ENCODE measurements around the gene LRFN2. TPM values are rescaled to one million over a fixed set of nuclear protein-coding genes. Genes with fewer than 3 reads are reported as not detected.

The LRFN2 gene
- total and polyA plus RNA-seq, 2 experiments from 2014 or later = 0.29 to 2.5 TPM

- Histone ChIP-seq H4K20me1 (replicated peaks; ENCODE audit: insufficient read depth) (no peaks in the 10 kb centered on the region), H3K9me2 (ENCODE audit: insufficient read depth) (no peaks in the 10 kb centered on the region; the same call in 1 of the 2 replicates), H3K4me1 (ENCODE audit: insufficient read depth) (no peaks in the 10 kb centered on the region), H3K27me3 (ENCODE audit: insufficient read depth) (no peaks in the 10 kb centered on the region), H3K36me3 (ENCODE audit: insufficient read depth) (no peaks in the 10 kb centered on the region), H3K4me3 (no peak overlapping the region), H2AFZ (no peak overlapping the region), H3F3A (replicated peaks; ENCODE audit: low read depth) (no peaks in the 10 kb centered on the region), H3K27ac (ENCODE audit: low read depth) (no peak overlapping the region), H3K79me2 (replicated peaks; ENCODE audit: insufficient read depth) (no peaks in the 10 kb centered on the region), H3K4me2 (no peak overlapping the region)
- no peaks in the 10 kb centered on the region for H3K4me1 Mint-ChIP-seq
- no peaks in the 10 kb centered on the region for H3K36me3 Mint-ChIP-seq (ENCODE audit: low read depth)
- peaks cover 5% of the 10 kb centered on the region for H3K27me3 Mint-ChIP-seq (ENCODE audit: insufficient read depth, low read depth, poor library complexity)
- no peaks in the 10 kb centered on the region for H3K9me3 Mint-ChIP-seq
- TF ChIP-seq CTCF (conservative IDR thresholded peaks at IDR 0.05; ENCODE audit: low read depth in 2 of 2) (no peak), CREB1 (CRISPR knock-in tag; IDR thresholded peaks at IDR 0.05; ENCODE audit: low read depth) (no peak), EZH2phosphoT487 (IDR thresholded peaks at IDR 0.05; ENCODE audit: unreplicated experiment) (no peak), ZNF114 (CRISPR knock-in tag; IDR thresholded peaks at IDR 0.05) (no peak), STAT1 (IDR thresholded peaks at IDR 0.05; ENCODE audit: unreplicated experiment) (no peak), ZNF462 (CRISPR knock-in tag; IDR thresholded peaks at IDR 0.05) (no peak), ETS1 (IDR thresholded peaks at IDR 0.05) (no peak), ZNF331 (CRISPR knock-in tag; IDR thresholded peaks at IDR 0.05; ENCODE audit: low read depth) (no peak), POLR2AphosphoS5 (IDR thresholded peaks at IDR 0.05; ENCODE audit: low read depth) (no peak), REST (IDR thresholded peaks at IDR 0.05; ENCODE audit: unreplicated experiment) (no peak), EZH2 (IDR thresholded peaks at IDR 0.05; ENCODE audit: low read depth, unreplicated experiment) (no peak), JUNB (IDR thresholded peaks at IDR 0.05; ENCODE audit: unreplicated experiment) (no peak), NANOG (IDR thresholded peaks at IDR 0.05; ENCODE audit: borderline replicate concordance) (no peak)
- no peak overlapping the region for H3K27ac Mint-ChIP-seq
- H3K4me3 Mint-ChIP-seq = no peak overlapping the region
- no peak for DNase-seq (ENCODE audit: low spot score)
- ATAC-seq = no peak
Measured at GRCh38 chr6:40373267-40373666, 213.9 kb downstream of the LRFN2 start.

Data from GM23338 (cell line).